Caco-2 (cell line): Measurements from ENCODE around the gene FAM8A1. TPM values are rescaled to one million over a fixed set of nuclear protein-coding genes. Genes with fewer than 3 reads are reported as not detected.

Experiments
- BruUV-seq: library from RNA; stranded (reverse); fragments of 400-500 nt; replicated peaks from 2 replicates; lab custom pipeline; 2021; lab: Mats Ljungman, UMichigan
- CTCF ChIA-PET: fragments of 300-600 bp; sonication (Branson Sonifier 250); formaldehyde crosslinking; loops from one replicate; lab custom pipeline; 2022; ENCODE audit warnings: antibody characterized with exemption; lab: Charles Lee
- POLR2A ChIA-PET: fragments of 300-600 bp; sonication (Branson Sonifier 250); formaldehyde crosslinking; loops from one replicate; lab custom pipeline; 2022; ENCODE audit warnings: antibody characterized with exemption; lab: Charles Lee
- DNase-seq, 2 experiments: peaks; one replicate each; pipeline versions ENCODE4 v3.0.0 to v3.0.0-alpha.2; 2020 to 2022
- H3K27me3 ChIP-seq: replicated peaks from 2 replicates; pipeline ENCODE4 v1.6.0; 2011; ENCODE audit warnings: low read length; ENCODE audit not compliant: control insufficient read depth, insufficient read depth
- H3K36me3 ChIP-seq: 2 replicates; pipeline ENCODE4 v1.5.1; 2011; ENCODE audit warnings: low read length; ENCODE audit not compliant: control insufficient read depth, insufficient read depth
- H3K4me1 ChIP-seq: fragments of 250-450 bp; sonication (Bioruptor Pico); 2 replicates; pipeline ENCODE4 v1.5.1; 2020; ENCODE audit warnings: mild to moderate bottlenecking
- H3K4me3 ChIP-seq: 2 replicates; pipeline ENCODE4 v1.5.1; 2011; ENCODE audit warnings: low read depth, mild to moderate bottlenecking, control low read depth, low read length
- H3K9me3 ChIP-seq: fragments of 250-450 bp; sonication (Bioruptor Pico); 2 replicates; pipeline ENCODE4 v1.5.1; 2020; ENCODE audit warnings: mild to moderate bottlenecking, moderate library complexity
- H3K27ac Mint-ChIP-seq: one replicate; pipeline ENCODE4 v1.8.0; 2022; ENCODE audit warnings: mixed read lengths; ENCODE audit not compliant: unreplicated experiment
- H3K27me3 Mint-ChIP-seq: one replicate; pipeline ENCODE4 v1.8.0; 2022; ENCODE audit warnings: mixed read lengths; ENCODE audit not compliant: insufficient read depth, unreplicated experiment
- H3K36me3 Mint-ChIP-seq: one replicate; pipeline ENCODE4 v1.8.0; 2022; ENCODE audit warnings: mild to moderate bottlenecking, mixed read lengths; ENCODE audit not compliant: insufficient read depth, unreplicated experiment
- H3K4me1 Mint-ChIP-seq: one replicate; pipeline ENCODE4 v1.8.0; 2022; ENCODE audit warnings: low read depth, mixed read lengths; ENCODE audit not compliant: unreplicated experiment
- H3K4me3 Mint-ChIP-seq: one replicate; pipeline ENCODE4 v1.8.0; 2022; ENCODE audit warnings: mild to moderate bottlenecking, moderate library complexity, mixed read lengths; ENCODE audit not compliant: unreplicated experiment
- H3K9me3 Mint-ChIP-seq: one replicate; pipeline ENCODE4 v1.8.0; 2022; ENCODE audit warnings: mixed read lengths; ENCODE audit not compliant: unreplicated experiment
- intact Hi-C: fragments of 100-400 bp; cut with micrococcal nuclease; formaldehyde crosslinking; loops from one replicate; pipeline ENCODE4 v1.10.0; 2022; ENCODE audit not compliant: unreplicated experiment
- total RNA-seq: library from RNA; stranded (reverse); gene quantifications from 2 replicates; pipeline ENCODE4 v1.2.3, GENCODE V29; 2022
- TF ChIP-seq, protein P1 (sequence below), 2 experiments: fragments of 200-600 bp in 1 of 2; IDR thresholded peaks; 1 replicate in 1 of 2; 2 replicates in 1 of 2; pipeline versions ENCODE4 v1.5.1 to v1.8.0; 2011 to 2022; ENCODE audit warnings: antibody characterized with exemption in 1 of 2, control low read depth in 1 of 2, inconsistent platforms in 1 of 2, low read depth in 1 of 2, low read length in 1 of 2, mild to moderate bottlenecking in 1 of 2, moderate library complexity in 1 of 2; ENCODE audit not compliant: insufficient read depth in 1 of 2, severe bottlenecking in 1 of 2, unreplicated experiment in 1 of 2

FAM8A1 gene
- total RNA-seq, 1 experiment from 2014 or later = 18.9 TPM

DNA sequence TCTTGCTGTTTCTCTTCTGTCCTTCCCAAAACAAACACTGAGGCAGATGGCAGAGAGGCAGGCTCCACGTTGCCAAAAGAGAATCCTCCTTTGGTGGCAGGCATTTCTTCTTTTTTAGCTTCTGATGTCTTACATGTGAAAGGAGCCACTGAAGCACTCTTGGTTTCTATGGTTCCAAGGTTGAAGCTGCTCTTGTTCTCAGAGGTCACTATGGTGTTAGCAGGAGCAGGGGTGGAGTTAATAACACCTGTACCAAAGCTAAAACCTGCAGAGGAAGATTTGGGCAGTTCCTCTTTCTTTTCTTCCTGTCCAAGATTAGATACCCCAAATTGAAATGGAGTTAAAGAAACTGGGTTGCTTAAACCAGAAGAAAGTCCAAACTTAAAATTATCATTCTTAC, 28.8 kb downstream of the FAM8A1 start:
- ChIA-PET CTCF (no interaction called here), POLR2A (no interaction called here)
- no peak overlapping the region for H3K27ac Mint-ChIP-seq
- H3K27me3 Mint-ChIP-seq = no peaks in the 10 kb centered on the region
- Histone ChIP-seq H3K4me3 (no peak overlapping the region), H3K36me3 (peaks cover 3% of the 10 kb centered on the region), H3K9me3 (no peaks in the 10 kb centered on the region), H3K4me1 (peaks cover 16% of the 10 kb centered on the region), H3K27me3 (no peaks in the 10 kb centered on the region)
- TSS peak; percentile 33 for BruUV-seq
- intact Hi-C loops = no loop called here
- peaks cover 15% of the 10 kb centered on the region for H3K4me1 Mint-ChIP-seq
- H3K36me3 Mint-ChIP-seq = peaks cover 71% of the 10 kb centered on the region
- no peak for DNase-seq
- H3K4me3 Mint-ChIP-seq = no peak overlapping the region
- TF ChIP-seq, protein P1, sequence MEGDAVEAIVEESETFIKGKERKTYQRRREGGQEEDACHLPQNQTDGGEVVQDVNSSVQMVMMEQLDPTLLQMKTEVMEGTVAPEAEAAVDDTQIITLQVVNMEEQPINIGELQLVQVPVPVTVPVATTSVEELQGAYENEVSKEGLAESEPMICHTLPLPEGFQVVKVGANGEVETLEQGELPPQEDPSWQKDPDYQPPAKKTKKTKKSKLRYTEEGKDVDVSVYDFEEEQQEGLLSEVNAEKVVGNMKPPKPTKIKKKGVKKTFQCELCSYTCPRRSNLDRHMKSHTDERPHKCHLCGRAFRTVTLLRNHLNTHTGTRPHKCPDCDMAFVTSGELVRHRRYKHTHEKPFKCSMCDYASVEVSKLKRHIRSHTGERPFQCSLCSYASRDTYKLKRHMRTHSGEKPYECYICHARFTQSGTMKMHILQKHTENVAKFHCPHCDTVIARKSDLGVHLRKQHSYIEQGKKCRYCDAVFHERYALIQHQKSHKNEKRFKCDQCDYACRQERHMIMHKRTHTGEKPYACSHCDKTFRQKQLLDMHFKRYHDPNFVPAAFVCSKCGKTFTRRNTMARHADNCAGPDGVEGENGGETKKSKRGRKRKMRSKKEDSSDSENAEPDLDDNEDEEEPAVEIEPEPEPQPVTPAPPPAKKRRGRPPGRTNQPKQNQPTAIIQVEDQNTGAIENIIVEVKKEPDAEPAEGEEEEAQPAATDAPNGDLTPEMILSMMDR (IDR thresholded peaks at IDR 0.05; ENCODE audit: insufficient read depth in 1 of 2, low read depth in 1 of 2, low read length in 1 of 2, severe bottlenecking in 1 of 2, unreplicated experiment in 1 of 2) = no peak
- no peaks in the 10 kb centered on the region for H3K9me3 Mint-ChIP-seq

- peaks cover 16% of the 10 kb centered on the region for H3K4me1 ChIP-seq
- no peak for DNase-seq
- peaks cover 78% of the 10 kb centered on the region for H3K36me3 Mint-ChIP-seq
- no peaks in the 10 kb centered on the region for H3K27me3 ChIP-seq
- no peak overlapping the region for H3K27ac Mint-ChIP-seq
- no peaks in the 10 kb centered on the region for H3K9me3 Mint-ChIP-seq
- BruUV-seq = no TSS peak
- H3K4me3 ChIP-seq = no peak overlapping the region
- intact Hi-C loops = loop anchor here (5.0 kb wide), 1 partner anchor 187 kb away; no protein-coding TSS in a partner anchor
- H3K27me3 Mint-ChIP-seq = no peaks in the 10 kb centered on the region
- H3K4me1 Mint-ChIP-seq = peaks cover 15% of the 10 kb centered on the region
- ChIA-PET POLR2A (no interaction called here), CTCF (no interaction called here)
- H3K4me3 Mint-ChIP-seq = no peak overlapping the region
- peaks cover 3% of the 10 kb centered on the region for H3K36me3 ChIP-seq
- H3K9me3 ChIP-seq = no peaks in the 10 kb centered on the region
- TF ChIP-seq, protein P1 (IDR thresholded peaks at IDR 0.05; ENCODE audit: insufficient read depth in 1 of 2, low read depth in 1 of 2, low read length in 1 of 2, severe bottlenecking in 1 of 2, unreplicated experiment in 1 of 2) = no peak
Measured at GRCh38 chr6:17629824-17630510, 29.9 kb downstream of the FAM8A1 start.

DNA sequence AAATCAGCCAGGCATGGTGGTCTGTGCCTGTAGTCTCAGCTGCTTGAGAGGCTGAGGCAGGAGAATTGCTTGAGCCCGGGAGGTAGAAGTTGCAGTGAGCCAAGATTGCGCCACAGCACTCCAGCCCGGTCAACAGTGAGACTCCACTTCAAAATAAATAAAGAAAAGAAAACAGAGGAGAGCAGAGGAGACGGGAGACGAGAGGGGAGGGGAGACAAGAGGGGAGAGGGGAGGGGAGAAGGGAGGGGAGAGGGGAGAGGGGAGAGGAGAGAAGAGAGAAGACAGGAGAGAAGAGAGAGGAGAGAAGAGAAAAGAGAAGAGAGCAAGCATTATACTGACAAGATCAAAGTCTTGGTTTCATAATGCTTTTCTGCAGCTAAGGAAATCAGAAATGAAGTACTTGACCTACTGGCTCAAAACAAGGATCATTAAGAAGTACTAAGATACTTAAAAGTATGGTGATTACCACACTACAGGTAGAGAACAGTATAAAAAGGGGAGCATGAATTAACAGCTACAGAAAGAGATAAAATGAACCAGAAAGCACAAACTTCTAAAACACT, 30.5 kb downstream of the FAM8A1 start:
- Mint-ChIP-seq H3K4me1 (peaks cover 15% of the 10 kb centered on the region), H3K36me3 (peaks cover 84% of the 10 kb centered on the region), H3K27me3 (no peaks in the 10 kb centered on the region), H3K27ac (no peak overlapping the region), H3K4me3 (no peak overlapping the region), H3K9me3 (no peaks in the 10 kb centered on the region)
- Histone ChIP-seq H3K27me3 (no peaks in the 10 kb centered on the region), H3K36me3 (peaks cover 3% of the 10 kb centered on the region), H3K4me1 (peaks cover 16% of the 10 kb centered on the region), H3K4me3 (no peak overlapping the region), H3K9me3 (no peaks in the 10 kb centered on the region)
- TF ChIP-seq, protein P1 (IDR thresholded peaks at IDR 0.05; ENCODE audit: insufficient read depth in 1 of 2, low read depth in 1 of 2, low read length in 1 of 2, severe bottlenecking in 1 of 2, unreplicated experiment in 1 of 2) = no peak
- POLR2A ChIA-PET = no interaction called here
- peak in 1 of 2 experiments; percentile 16 for DNase-seq
- CTCF ChIA-PET = no interaction called here
- intact Hi-C loops = loop anchor here (5.0 kb wide), 1 partner anchor 187 kb away; no protein-coding TSS in a partner anchor
- BruUV-seq = no TSS peak
